ENCODE results near the gene ESPL1. TPM values are rescaled to one million over a fixed set of nuclear protein-coding genes. Genes with fewer than 3 reads are reported as not detected.

The ESPL1 gene
- total RNA-seq, 1 experiment from 2014 or later = 54.6 TPM

GRCh38 chr12:53235164-53235563, 32.9 kb upstream of the ESPL1 start:
- POLR2A ChIA-PET = no interaction called here
- BruUV-seq (replicated peaks) = no TSS peak
- Histone ChIP-seq H3K36me3 (ENCODE audit: control insufficient read depth, insufficient read depth, low read length) (no peaks in the 10 kb centered on the region; the same call in 1 of the 2 replicates), H3K9me3 (ENCODE audit: control insufficient read depth, insufficient read depth, low read depth, low read length) (no peaks in the 10 kb centered on the region), H3K4me1 (ENCODE audit: control insufficient read depth, insufficient read depth, low read length) (peaks cover 30% of the 10 kb centered on the region), H3K27me3 (ENCODE audit: control insufficient read depth, insufficient read depth, low read length) (no peaks in the 10 kb centered on the region; the same call in 1 of the 2 replicates), H3K4me3 (ENCODE audit: low read depth in 2 of 2, low read length in 2 of 2) (no peak overlapping the region), H3K27ac (ENCODE audit: low read length) (no peak overlapping the region)
- TF ChIP-seq POLR2AphosphoS5 (IDR thresholded peaks at IDR 0.05; ENCODE audit: low read depth, low read length) = no peak
- no peak for TF ChIP-seq TCF7L2 (IDR thresholded peaks at IDR 0.05; ENCODE audit: low read depth, low read length)
- TF ChIP-seq CTCF (IDR thresholded peaks at IDR 0.05) = no peak
- no peak for TF ChIP-seq REST (IDR thresholded peaks at IDR 0.05; ENCODE audit: insufficient read depth in 1 of 2, low read depth in 2 of 2, low read length in 1 of 2)
- no peak for TF ChIP-seq SIN3A (IDR thresholded peaks at IDR 0.05; ENCODE audit: borderline replicate concordance, insufficient read depth, low read depth, low read length)
- intact Hi-C loops (cut with micrococcal nuclease; ENCODE audit: unreplicated experiment) (no loop called here), in situ Hi-C loops (cut with HindIII; ENCODE audit: low pct_unique_long_range_greater_than_20kb, low sequenced_read_pairs) (no loop called here)
- CTCF ChIA-PET = interaction anchor here (1.1 kb wide), 1 partner anchor 21 kb away, joined by 3 read pairs; no protein-coding TSS in a partner anchor
- no peak for ATAC-seq
- DNase-seq (ENCODE audit: low read depth, low spot score) = no peak

GRCh38 chr12:53235742-53236442, 32.2 kb upstream of the ESPL1 start:
- H3K27me3 ChIP-seq (ENCODE audit: control insufficient read depth, insufficient read depth, low read length) = no peaks in the 10 kb centered on the region; the same call in 1 of the 2 replicates
- no peak overlapping the region for H3K4me3 ChIP-seq (ENCODE audit: low read depth in 2 of 2, low read length in 2 of 2)
- ChIA-PET CTCF (interaction anchor here (1.1 kb wide), 1 partner anchor 22 kb away, joined by 3 read pairs; no protein-coding TSS in a partner anchor), POLR2A (interaction anchor here (0.6 kb wide), 1 partner anchor 60 kb away, joined by 4 read pairs; the partner anchor contains the start of gene PFDN5)
- DNase-seq (ENCODE audit: low read depth, low spot score) (no peak), ATAC-seq (no peak)
- no peak for TF ChIP-seq TCF7L2 (IDR thresholded peaks at IDR 0.05; ENCODE audit: low read depth, low read length)
- TF ChIP-seq POLR2AphosphoS5 (IDR thresholded peaks at IDR 0.05; ENCODE audit: low read depth, low read length) = no peak
- no peak for TF ChIP-seq CTCF (IDR thresholded peaks at IDR 0.05)
- TF ChIP-seq REST (IDR thresholded peaks at IDR 0.05; ENCODE audit: insufficient read depth in 1 of 2, low read depth in 2 of 2, low read length in 1 of 2) = no peak
- no peak for TF ChIP-seq SIN3A (IDR thresholded peaks at IDR 0.05; ENCODE audit: borderline replicate concordance, insufficient read depth, low read depth, low read length)
- H3K36me3 ChIP-seq (ENCODE audit: control insufficient read depth, insufficient read depth, low read length) = no peaks in the 10 kb centered on the region; the same call in 1 of the 2 replicates
- intact Hi-C loops (cut with micrococcal nuclease; ENCODE audit: unreplicated experiment) (no loop called here), in situ Hi-C loops (cut with HindIII; ENCODE audit: low pct_unique_long_range_greater_than_20kb, low sequenced_read_pairs) (no loop called here)
- no peak overlapping the region for H3K27ac ChIP-seq (ENCODE audit: low read length)
- H3K9me3 ChIP-seq (ENCODE audit: control insufficient read depth, insufficient read depth, low read depth, low read length) = no peaks in the 10 kb centered on the region
- no TSS peak for BruUV-seq (replicated peaks)
- peaks cover 28% of the 10 kb centered on the region for H3K4me1 ChIP-seq (ENCODE audit: control insufficient read depth, insufficient read depth, low read length)

Measured in Panc1 (cell line).